Subcutaneous abdominal adipose tissue (tissue), 5 donors: ENCODE measurements around the gene CMBL.

Experiments
- H3K27ac ChIP-seq: one replicate; pipeline ENCODE4 v1.7.0; 2013; ENCODE audit warnings: low read depth, mild to moderate bottlenecking, inconsistent platforms, low read length, moderate library complexity
- H3K27me3 ChIP-seq, 5 donors: one replicate each; pipeline ENCODE4 v1.7.0; 2013; ENCODE audit warnings: low read length in 5 of 5, inconsistent platforms in 1 of 5; ENCODE audit not compliant: control insufficient read depth in 5 of 5, insufficient read depth in 4 of 5
- H3K36me3 ChIP-seq, 5 donors: one replicate each; pipeline ENCODE4 v1.7.0; 2013; ENCODE audit warnings: low read length in 5 of 5; ENCODE audit not compliant: control insufficient read depth in 5 of 5, insufficient read depth in 5 of 5
- H3K4me1 ChIP-seq, 5 donors: one replicate each; pipeline ENCODE4 v1.7.0; 2013; ENCODE audit warnings: low read length in 5 of 5, mild to moderate bottlenecking in 3 of 5, moderate library complexity in 1 of 5; ENCODE audit not compliant: control insufficient read depth in 5 of 5, insufficient read depth in 5 of 5
- H3K4me3 ChIP-seq, 5 donors: one replicate each; pipeline ENCODE4 v1.7.0; 2013; ENCODE audit warnings: low read length in 5 of 5, low read depth in 1 of 5
- H3K9ac ChIP-seq, 5 donors: one replicate each; pipeline ENCODE4 v1.7.0; 2013; ENCODE audit warnings: low read length in 5 of 5, mild to moderate bottlenecking in 4 of 5, moderate library complexity in 3 of 5
- H3K9me3 ChIP-seq, 5 donors: one replicate each; pipeline ENCODE4 v1.7.0; 2013; ENCODE audit warnings: low read length in 5 of 5; ENCODE audit not compliant: control insufficient read depth in 5 of 5
- donor health status: healthy.
- donor health status: healthy.
- donor health status: healthy.
- donor health status: healthy.
- donor health status: healthy.

CMBL gene

GRCh38 chr5:10232386-10232785 lies 75.3 kb downstream of the CMBL start:
- H3K4me3 ChIP-seq, result no peak overlapping the region
- peaks cover 0 to 5% (median 0%) of the 10 kb centered on the region in 5 donors for H3K4me1 ChIP-seq
- H3K9ac ChIP-seq, result no peak overlapping the region
- H3K36me3 ChIP-seq, result peaks cover 7 to 47% (median 19%) of the 10 kb centered on the region in 5 donors
- no peaks in the 10 kb centered on the region for H3K9me3 ChIP-seq
- no peaks in the 10 kb centered on the region for H3K27me3 ChIP-seq
- H3K27ac ChIP-seq, result no peak overlapping the region

- H3K36me3 ChIP-seq, result peaks cover 0 to 35% (median 7%) of the 10 kb centered on the region in 5 donors
- no peak overlapping the region for H3K4me3 ChIP-seq
- H3K4me1 ChIP-seq, result peaks cover 0 to 5% (median 0%) of the 10 kb centered on the region in 5 donors
- no peak overlapping the region for H3K9ac ChIP-seq
- H3K27me3 ChIP-seq, result no peaks in the 10 kb centered on the region
- H3K27ac ChIP-seq, result no peak overlapping the region
- H3K9me3 ChIP-seq, result peaks cover 0 to 3% (median 3%) of the 10 kb centered on the region in 5 donors
Measured at GRCh38 chr5:10229306-10230048, 78.2 kb downstream of the CMBL start.

- Histone ChIP-seq H3K36me3 (peaks cover 0 to 35% (median 7%) of the 10 kb centered on the region in 5 donors), H3K4me1 (no peaks in the 10 kb centered on the region), H3K4me3 (no peak overlapping the region), H3K27ac (no peak overlapping the region), H3K9me3 (peaks cover 0 to 7% (median 4%) of the 10 kb centered on the region in 5 donors), H3K27me3 (no peaks in the 10 kb centered on the region), H3K9ac (no peak overlapping the region)
Measured at GRCh38 chr5:10228288-10228687, 79.4 kb downstream of the CMBL start.
